ENCODE results near the gene FAT3. TPM values are rescaled to one million over a fixed set of nuclear protein-coding genes. Genes with fewer than 3 reads are reported as not detected.

The FAT3 gene
- total RNA-seq, 1 experiment from 2014 or later: 0.33 TPM

DNA sequence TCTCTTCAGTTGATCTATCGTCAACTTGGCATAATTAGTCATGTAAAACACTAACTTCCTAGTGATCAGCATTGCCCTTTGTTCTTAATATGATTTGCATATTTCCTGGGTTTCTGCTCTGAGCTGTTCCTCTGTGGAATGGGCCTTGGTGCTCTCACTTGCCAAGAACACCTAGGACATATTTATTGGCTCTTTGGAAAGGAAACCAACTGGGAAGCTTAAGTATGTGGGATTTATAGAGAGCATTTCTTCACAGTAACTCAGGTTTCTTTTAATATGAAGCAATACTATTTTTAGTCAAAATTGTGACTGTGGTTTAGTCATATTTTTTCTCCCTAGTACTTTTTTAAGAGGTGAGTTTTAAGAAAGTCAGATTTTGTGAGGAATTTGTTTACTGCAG lies 28.8 kb downstream of the FAT3 start:
- no peak for TF ChIP-seq POLR2AphosphoS5 (IDR thresholded peaks at IDR 0.05; ENCODE audit: low read depth, low read length)
- TF ChIP-seq TCF7L2 (IDR thresholded peaks at IDR 0.05; ENCODE audit: low read depth, low read length): no peak
- TF ChIP-seq, protein P1, sequence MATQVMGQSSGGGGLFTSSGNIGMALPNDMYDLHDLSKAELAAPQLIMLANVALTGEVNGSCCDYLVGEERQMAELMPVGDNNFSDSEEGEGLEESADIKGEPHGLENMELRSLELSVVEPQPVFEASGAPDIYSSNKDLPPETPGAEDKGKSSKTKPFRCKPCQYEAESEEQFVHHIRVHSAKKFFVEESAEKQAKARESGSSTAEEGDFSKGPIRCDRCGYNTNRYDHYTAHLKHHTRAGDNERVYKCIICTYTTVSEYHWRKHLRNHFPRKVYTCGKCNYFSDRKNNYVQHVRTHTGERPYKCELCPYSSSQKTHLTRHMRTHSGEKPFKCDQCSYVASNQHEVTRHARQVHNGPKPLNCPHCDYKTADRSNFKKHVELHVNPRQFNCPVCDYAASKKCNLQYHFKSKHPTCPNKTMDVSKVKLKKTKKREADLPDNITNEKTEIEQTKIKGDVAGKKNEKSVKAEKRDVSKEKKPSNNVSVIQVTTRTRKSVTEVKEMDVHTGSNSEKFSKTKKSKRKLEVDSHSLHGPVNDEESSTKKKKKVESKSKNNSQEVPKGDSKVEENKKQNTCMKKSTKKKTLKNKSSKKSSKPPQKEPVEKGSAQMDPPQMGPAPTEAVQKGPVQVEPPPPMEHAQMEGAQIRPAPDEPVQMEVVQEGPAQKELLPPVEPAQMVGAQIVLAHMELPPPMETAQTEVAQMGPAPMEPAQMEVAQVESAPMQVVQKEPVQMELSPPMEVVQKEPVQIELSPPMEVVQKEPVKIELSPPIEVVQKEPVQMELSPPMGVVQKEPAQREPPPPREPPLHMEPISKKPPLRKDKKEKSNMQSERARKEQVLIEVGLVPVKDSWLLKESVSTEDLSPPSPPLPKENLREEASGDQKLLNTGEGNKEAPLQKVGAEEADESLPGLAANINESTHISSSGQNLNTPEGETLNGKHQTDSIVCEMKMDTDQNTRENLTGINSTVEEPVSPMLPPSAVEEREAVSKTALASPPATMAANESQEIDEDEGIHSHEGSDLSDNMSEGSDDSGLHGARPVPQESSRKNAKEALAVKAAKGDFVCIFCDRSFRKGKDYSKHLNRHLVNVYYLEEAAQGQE (IDR thresholded peaks at IDR 0.05; ENCODE audit: insufficient read depth in 1 of 2, low read depth in 2 of 2, low read length in 1 of 2): no peak
- TF ChIP-seq, protein P2, sequence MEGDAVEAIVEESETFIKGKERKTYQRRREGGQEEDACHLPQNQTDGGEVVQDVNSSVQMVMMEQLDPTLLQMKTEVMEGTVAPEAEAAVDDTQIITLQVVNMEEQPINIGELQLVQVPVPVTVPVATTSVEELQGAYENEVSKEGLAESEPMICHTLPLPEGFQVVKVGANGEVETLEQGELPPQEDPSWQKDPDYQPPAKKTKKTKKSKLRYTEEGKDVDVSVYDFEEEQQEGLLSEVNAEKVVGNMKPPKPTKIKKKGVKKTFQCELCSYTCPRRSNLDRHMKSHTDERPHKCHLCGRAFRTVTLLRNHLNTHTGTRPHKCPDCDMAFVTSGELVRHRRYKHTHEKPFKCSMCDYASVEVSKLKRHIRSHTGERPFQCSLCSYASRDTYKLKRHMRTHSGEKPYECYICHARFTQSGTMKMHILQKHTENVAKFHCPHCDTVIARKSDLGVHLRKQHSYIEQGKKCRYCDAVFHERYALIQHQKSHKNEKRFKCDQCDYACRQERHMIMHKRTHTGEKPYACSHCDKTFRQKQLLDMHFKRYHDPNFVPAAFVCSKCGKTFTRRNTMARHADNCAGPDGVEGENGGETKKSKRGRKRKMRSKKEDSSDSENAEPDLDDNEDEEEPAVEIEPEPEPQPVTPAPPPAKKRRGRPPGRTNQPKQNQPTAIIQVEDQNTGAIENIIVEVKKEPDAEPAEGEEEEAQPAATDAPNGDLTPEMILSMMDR (IDR thresholded peaks at IDR 0.05): no peak
- no peak for TF ChIP-seq SIN3A (IDR thresholded peaks at IDR 0.05; ENCODE audit: borderline replicate concordance, insufficient read depth, low read depth, low read length)
- ATAC-seq (no peak), DNase-seq (ENCODE audit: low read depth, low spot score) (no peak)
- POLR2A ChIA-PET: no interaction called here
- BruUV-seq (replicated peaks): no TSS peak
- Histone ChIP-seq H3K9me3 (ENCODE audit: control insufficient read depth, insufficient read depth, low read depth, low read length) (no peaks in the 10 kb centered on the region), H3K27ac (ENCODE audit: low read length) (no peak overlapping the region), H3K4me1 (ENCODE audit: control insufficient read depth, insufficient read depth, low read length) (no peaks in the 10 kb centered on the region), H3K36me3 (ENCODE audit: control insufficient read depth, insufficient read depth, low read length) (no peaks in the 10 kb centered on the region), H3K27me3 (ENCODE audit: control insufficient read depth, insufficient read depth, low read length) (no peaks in the 10 kb centered on the region), H3K4me3 (ENCODE audit: low read depth in 2 of 2, low read length in 2 of 2) (no peak overlapping the region)
- CTCF ChIA-PET: no interaction called here
- in situ Hi-C loops (cut with HindIII; ENCODE audit: low pct_unique_long_range_greater_than_20kb, low sequenced_read_pairs) (no loop called here), intact Hi-C loops (cut with micrococcal nuclease; ENCODE audit: unreplicated experiment) (no loop called here)

DNA sequence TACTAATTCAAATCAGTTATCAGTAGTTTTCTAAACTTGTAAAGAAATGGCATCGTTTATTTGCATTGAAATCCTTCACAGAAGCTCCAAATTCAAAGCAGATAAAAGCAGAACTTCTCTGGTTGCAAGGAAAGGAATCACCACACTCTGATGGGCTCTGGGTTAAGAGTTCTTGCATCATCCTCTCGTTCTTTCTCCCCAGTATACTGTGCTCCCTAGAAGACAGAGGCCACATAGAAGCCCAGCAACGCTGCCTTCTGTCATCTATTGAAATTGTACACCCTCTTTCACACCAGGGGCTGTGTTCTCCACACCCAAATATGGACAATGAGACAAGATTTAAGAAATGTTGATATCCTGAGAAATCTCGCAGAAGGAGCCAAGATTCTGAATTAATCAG lies 29.3 kb downstream of the FAT3 start:
- Histone ChIP-seq H3K36me3 (ENCODE audit: control insufficient read depth, insufficient read depth, low read length) (no peaks in the 10 kb centered on the region), H3K4me3 (ENCODE audit: low read depth in 2 of 2, low read length in 2 of 2) (no peak overlapping the region), H3K4me1 (ENCODE audit: control insufficient read depth, insufficient read depth, low read length) (no peaks in the 10 kb centered on the region), H3K9me3 (ENCODE audit: control insufficient read depth, insufficient read depth, low read depth, low read length) (no peaks in the 10 kb centered on the region), H3K27ac (ENCODE audit: low read length) (no peak overlapping the region), H3K27me3 (ENCODE audit: control insufficient read depth, insufficient read depth, low read length) (no peaks in the 10 kb centered on the region)
- intact Hi-C loops (cut with micrococcal nuclease; ENCODE audit: unreplicated experiment) (no loop called here), in situ Hi-C loops (cut with HindIII; ENCODE audit: low pct_unique_long_range_greater_than_20kb, low sequenced_read_pairs) (no loop called here)
- CTCF ChIA-PET: no interaction called here
- BruUV-seq (replicated peaks): no TSS peak
- ATAC-seq (no peak), DNase-seq (ENCODE audit: low read depth, low spot score) (no peak)
- POLR2A ChIA-PET: no interaction called here
- TF ChIP-seq SIN3A (IDR thresholded peaks at IDR 0.05; ENCODE audit: borderline replicate concordance, insufficient read depth, low read depth, low read length): no peak
- TF ChIP-seq POLR2AphosphoS5 (IDR thresholded peaks at IDR 0.05; ENCODE audit: low read depth, low read length): no peak
- TF ChIP-seq, protein P1 (IDR thresholded peaks at IDR 0.05; ENCODE audit: insufficient read depth in 1 of 2, low read depth in 2 of 2, low read length in 1 of 2): no peak
- TF ChIP-seq, protein P2 (IDR thresholded peaks at IDR 0.05): no peak
- no peak for TF ChIP-seq TCF7L2 (IDR thresholded peaks at IDR 0.05; ENCODE audit: low read depth, low read length)
